ENCODE results near the gene BEST4.

BEST4 gene

GRCh38 chr1:44786138-44786840, 1.7 kb downstream of the BEST4 start:
- TF ChIP-seq CTCF (IDR thresholded peaks at IDR 0.05; ENCODE audit: insufficient read depth, low read depth, low read length, missing control alignments), result peak; percentile 99
- DNase-seq (ENCODE audit: low read depth), result peak; percentile 71
- peak overlapping the region; percentile 47 for H3K4me3 ChIP-seq (ENCODE audit: low read length)

GRCh38 chr1:44785501-44786137, 2.4 kb downstream of the BEST4 start:
- no peak for TF ChIP-seq CTCF (IDR thresholded peaks at IDR 0.05; ENCODE audit: insufficient read depth, low read depth, low read length, missing control alignments)
- H3K4me3 ChIP-seq (ENCODE audit: low read length), result peak overlapping the region; percentile 47
- no peak for DNase-seq (ENCODE audit: low read depth)

- no peak for TF ChIP-seq CTCF (IDR thresholded peaks at IDR 0.05; ENCODE audit: insufficient read depth, low read depth, low read length, missing control alignments)
- no peak overlapping the region for H3K4me3 ChIP-seq (ENCODE audit: low read length)
- DNase-seq (ENCODE audit: low read depth), result no peak
These were observed 3.0 kb downstream of the BEST4 start for GRCh38 chr1:44785029-44785380.

- peak; percentile 43 for DNase-seq (ENCODE audit: low read depth)
- peak; percentile 19 for TF ChIP-seq CTCF (IDR thresholded peaks at IDR 0.05; ENCODE audit: insufficient read depth, low read depth, low read length, missing control alignments)
- no peak overlapping the region for H3K4me3 ChIP-seq (ENCODE audit: low read length)
These were observed 3.6 kb downstream of the BEST4 start for GRCh38 chr1:44784094-44785028.

GRCh38 chr1:44783697-44784093, 4.3 kb downstream of the BEST4 start:
- no peak for DNase-seq (ENCODE audit: low read depth)
- H3K4me3 ChIP-seq (ENCODE audit: low read length), result no peak overlapping the region
- no peak for TF ChIP-seq CTCF (IDR thresholded peaks at IDR 0.05; ENCODE audit: insufficient read depth, low read depth, low read length, missing control alignments)

- DNase-seq (ENCODE audit: low read depth), result no peak
- no peak for TF ChIP-seq CTCF (IDR thresholded peaks at IDR 0.05; ENCODE audit: insufficient read depth, low read depth, low read length, missing control alignments)
- H3K4me3 ChIP-seq (ENCODE audit: low read length), result no peak overlapping the region
These were observed 7.3 kb downstream of the BEST4 start for GRCh38 chr1:44780583-44781121.
